GM11168 (cell line): Measurements from ENCODE around the gene CRAT.

Experiments used
- in situ Hi-C: fragments of 300-500 bp; cut with MboI; formaldehyde crosslinking; loops from one replicate; pipeline ENCODE4 v1.12.0; 2022; ENCODE audit warnings: low sequenced_read_pairs; ENCODE audit not compliant: unreplicated experiment

The CRAT gene

DNA sequence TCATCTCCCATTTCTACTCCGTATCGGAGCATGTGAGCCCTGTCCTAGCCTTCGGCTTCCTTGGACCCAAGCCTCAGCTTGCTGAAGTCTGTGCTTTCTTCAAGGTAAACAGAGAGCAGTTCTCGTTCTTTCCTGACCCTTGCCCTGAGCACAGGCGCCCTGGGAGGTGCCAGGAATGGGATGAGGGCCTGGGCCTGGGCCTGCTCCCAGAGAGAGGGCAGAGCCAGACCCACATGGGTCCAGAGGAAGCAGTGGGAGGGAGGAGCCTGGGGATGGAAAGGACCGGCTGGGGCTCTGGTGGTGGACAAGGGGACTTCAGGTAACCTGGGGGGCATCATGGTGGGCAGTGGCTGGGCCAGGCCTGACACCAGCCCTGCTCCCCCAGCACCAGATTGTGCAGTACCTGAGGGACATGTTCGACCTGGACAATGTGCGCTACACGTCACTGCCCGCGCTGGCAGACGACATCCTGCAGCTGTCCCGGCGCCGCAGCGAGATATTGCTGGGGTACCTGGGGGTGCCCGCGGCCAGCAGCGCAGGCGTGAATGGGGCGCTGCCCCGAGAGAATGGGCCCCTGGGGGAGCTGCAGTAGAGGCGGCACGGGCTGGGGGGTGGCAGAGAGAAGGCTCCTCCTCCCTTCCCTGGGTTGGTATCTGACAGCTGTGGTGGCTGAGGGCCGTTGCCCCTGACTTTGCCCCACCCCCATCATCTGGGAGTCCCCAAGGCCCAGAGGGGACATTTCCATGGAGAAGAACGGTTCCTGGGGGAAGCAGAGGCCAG is 40.5 kb downstream of the CRAT start:
- in situ Hi-C loops: no loop called here

DNA sequence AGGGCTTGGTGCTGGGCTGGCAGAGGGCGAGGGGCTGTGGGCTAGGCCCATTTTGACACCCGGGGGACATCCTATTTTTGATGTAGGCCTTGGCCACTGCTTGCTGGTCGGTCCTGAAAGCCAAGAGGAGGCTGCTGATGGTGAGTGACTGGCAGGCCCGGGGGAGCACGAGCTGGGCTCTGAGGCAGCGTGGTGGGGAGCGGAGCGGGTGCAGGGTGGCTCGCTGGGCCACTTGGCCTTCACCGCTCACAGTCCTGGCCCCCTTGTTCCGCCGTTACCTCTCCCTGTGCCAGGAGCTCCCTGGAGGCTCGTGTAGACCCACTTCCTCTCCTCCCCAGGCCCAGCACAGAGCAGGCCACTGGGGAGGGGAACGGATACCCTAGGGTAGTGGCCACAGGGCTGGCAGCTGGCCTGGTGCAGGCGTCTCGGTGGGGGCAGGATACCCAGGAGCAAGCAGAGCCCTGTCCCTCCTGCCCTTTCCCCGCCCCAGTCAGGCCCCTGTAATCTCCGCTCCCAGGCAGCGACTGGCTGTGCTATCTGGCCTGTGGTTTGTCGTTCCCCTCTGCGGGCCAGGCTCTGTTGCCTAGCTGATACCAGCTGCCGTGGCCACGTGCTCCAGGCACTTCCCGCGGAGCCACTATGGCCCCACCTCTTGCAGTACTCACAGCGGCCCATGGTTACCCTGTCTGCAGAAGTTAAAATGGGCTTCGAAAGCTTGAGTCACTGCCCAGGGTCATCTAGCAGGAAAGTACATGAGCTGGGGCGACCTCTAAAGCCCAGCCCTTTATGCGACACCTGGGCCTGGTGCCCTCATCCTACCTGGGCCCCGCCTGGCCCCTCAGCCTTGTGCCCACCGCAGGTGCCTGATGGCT is 41.4 kb downstream of the CRAT start:
- in situ Hi-C loops: no loop called here

DNA sequence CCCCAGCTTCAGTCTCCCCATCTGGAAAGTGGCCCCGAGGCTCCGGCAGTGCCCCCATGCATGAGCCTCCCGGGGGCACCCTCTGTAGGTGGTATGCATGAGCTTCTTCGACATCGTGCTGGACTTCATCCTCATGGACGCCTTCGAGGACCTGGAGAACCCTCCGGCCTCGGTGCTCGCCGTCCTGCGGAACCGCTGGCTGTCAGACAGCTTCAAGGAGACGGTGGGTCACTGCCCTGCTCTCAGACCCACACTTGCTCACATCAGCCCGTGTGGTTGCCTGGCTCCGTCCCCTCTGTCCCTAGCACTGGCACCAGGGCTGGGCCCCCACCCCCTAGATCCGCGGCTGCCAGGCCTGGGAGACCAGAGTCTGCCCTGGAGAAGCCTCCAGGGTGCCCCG is 42.5 kb downstream of the CRAT start:
- in situ Hi-C loops: no loop called here

DNA sequence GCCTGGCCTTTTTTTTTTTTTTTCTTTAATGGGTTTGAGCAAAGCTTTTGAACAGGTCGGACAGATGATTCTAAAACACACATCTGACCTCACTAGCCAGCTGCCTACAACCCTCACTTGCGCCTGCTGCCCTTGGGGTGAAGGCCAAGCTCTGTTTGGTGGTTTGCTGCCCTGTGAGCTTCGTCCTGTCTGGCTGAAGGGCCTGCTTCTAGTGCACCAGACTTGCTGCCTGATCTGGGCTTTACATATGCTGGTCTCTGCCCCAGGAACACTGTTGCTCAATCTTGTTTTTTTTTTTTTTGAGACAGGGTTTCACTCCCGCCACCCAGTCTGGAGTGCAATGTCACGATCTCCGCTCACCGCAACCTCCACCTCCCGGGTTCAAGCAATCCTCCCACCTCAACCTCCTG is 46.1 kb downstream of the CRAT start:
- in situ Hi-C loops: no loop called here

DNA sequence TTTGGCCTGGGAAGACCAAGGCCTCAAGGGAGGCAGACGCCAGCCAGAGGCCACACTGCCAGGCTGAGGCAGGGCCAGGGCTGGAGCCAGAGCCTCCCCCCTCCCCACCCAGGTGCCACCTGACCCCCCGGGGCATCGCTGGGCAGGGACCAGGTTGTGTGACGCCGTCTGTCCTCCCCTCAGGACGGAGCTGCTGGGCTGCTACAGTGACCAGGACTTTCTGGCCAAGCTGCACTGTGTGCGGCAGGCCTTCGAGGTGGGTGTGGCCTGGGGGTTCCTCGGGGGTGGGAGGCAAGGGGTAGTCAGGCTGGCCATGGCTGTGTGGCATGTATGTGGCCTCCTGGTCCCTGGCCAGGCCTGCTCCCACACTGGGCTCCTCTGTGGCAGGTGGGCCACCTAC is 47.5 kb downstream of the CRAT start:
- in situ Hi-C loops: no loop called here

DNA sequence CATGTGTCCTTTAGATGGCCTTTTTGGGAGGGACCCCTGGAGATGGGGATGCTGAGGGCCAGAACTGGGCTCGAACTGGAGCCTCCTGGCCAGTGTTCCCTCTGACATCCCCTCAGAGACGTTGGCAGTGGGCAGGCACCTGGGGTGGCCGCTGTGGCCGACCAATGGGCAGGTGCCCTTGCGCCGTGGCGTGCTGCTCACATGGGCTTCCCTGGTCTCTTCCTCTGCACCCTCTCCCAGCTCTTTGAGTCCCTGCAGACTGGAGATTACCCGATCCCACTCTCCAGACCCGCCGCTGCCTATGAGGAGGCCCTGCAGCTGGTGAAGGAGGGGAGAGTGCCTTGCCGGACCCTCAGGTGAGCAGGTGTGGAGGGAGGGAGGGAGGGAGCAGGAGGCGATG is 49.6 kb downstream of the CRAT start:
- in situ Hi-C loops: no loop called here

DNA sequence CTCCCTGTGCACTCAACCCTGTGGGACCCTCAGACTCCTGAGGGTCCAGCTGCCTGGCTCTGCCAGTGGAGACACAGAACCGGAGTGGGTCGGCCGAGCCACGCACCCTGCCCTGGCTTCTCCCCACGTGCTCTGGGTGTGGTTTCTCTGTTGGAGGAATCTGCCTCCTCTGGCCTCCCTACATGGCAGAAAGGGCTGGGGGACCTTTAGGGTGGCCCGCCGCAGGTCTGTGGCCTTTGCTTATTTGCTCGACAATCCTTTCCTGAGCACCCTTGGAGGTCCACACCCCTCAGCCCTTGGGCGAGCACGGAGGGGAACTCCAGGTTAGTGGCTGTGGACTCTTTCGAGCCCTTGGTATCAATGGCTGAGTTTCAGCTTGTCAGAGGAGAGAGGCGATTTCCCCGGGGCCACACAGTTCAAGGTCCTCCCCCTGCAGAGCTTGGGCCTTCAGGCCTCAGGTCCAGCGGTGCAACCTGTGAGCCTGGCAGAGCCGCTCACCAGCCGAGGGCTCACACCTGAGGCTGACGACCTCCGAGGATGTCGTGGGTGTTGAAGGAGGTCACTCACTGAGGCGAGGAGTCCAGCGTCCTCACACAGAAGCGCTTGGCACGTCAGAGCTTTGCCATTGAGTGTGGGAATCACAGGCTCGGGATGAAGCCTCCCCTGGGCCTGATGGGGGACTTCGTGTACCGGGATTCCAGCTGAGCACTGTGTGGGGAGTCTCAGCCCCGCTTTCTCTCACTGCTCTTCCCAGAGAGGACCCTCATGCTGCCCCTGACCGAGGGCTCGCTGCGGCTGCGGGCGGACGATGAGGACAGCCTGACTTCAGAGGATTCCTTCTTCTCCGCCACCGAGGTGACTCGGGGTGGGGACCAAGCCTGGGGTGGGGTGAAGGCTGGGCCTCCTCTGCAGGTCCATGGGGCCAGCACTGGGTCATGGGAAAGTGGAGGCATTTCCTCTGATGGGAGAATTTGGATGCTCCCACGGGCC is 50.5 kb downstream of the CRAT start:
- in situ Hi-C loops: no loop called here

DNA sequence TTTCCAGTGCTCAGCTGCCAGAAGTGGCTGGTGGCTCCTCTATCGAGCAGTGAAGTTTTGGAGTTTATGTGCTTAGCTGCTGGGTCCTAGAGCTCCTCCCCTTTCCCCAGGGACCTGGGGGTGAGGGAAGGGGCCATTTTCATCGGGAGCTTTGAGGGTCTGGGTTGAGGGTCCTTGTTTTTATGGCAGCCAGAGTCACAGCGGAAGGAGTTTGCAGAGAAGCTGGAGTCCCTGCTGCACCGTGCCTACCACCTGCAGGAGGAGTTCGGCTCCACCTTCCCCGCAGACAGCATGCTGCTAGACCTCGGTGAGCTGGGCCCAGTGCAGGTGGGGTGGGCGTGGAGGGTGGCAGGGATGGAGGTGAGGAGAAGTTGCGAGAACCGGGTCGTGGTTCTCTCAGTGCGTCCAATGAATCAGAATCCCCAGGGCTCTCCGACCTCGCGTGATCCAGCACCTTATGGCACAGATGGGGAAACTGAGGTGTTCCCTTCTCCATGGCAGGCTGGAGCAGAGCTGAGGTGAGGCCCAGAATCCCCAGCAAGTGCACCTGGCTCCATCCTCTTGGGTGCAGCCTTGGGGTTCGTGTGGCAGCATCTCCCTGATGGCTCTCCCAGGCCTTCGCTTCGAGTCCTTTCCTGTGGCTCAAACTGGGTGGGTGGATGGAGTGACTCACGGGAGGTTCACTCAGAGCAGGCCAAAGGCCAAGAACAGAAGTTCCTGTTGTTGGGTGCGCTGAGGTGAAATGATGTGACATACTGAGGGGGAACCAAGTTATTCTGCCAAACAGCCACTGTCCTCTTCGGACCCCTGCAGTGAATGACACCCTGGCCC is 51.4 kb downstream of the CRAT start:
- in situ Hi-C loops: no loop called here

DNA sequence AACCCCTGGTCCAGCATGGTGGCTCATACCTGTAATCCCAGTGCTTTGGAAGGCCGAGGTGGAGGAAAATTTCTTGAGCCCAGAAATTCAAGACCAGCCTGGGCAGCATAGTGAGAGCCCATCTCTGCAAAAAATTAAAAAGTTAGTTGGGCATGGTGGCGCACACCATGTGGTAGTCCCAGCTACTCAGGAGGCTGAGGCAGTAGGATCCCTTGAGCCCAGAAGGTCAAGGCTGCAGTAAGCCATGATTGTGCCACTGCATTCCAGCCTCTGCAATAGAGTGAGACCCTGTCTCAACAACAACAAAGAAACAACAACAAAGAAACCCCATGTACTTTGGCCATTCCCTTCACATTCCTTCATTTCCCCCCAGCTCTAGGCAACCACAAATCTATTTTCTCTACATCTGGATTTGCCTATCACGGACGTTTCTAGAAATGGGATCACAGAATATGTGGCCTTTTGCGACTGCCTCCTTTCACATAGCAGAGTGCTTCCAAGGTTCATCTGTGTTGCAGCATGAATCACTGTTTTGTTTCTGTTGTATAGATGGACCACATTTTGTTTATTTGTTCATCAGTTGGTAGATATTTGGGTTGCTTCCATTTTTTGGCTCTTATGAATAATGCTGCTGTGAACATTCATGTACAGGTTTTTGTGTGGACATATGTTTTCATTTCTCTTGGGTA is 56.3 kb downstream of the CRAT start:
- in situ Hi-C loops: no loop called here

DNA sequence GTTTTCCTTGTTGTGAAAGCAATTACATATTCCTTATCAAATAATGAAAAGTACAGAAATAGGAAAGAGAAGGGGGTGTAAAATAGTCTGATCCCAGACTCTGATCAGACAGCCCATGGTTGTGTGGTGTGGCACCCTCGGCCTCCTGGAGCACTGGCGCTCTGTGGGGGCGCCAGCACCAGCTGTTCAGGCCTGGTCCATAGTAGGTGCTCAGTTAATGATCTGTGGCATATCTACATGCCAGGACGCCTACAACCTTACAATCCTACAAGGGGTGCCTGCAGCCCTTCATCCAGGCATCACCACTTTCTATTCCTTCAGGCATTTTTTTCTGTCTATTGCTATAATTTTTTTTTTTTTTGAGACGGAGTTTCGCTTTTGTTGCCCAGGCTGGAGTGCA is 57.6 kb downstream of the CRAT start:
- in situ Hi-C loops: no loop called here

DNA sequence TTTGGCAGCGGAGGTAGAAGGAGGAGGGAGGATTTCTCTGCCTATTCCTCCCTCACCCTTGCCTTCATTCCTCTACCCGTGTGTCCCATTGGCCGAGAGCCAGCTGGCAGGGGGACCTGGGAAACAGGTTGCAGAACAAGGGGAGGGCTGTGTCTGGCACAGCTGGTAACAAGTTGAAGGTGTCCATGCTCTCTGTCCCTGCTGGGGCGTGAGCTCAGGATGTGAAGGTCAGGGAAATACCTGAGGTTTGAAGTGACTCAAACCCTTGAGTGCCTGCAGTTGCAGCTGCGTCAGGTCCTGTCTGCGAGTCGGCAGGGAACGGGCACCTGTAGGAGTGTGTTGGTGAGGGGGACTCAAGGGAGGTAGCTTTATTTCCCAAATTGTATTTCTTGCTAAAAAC is 58.0 kb downstream of the CRAT start:
- in situ Hi-C loops: no loop called here
